ENCODE measurements around the gene CCDC183.

Gene CCDC183

DNA sequence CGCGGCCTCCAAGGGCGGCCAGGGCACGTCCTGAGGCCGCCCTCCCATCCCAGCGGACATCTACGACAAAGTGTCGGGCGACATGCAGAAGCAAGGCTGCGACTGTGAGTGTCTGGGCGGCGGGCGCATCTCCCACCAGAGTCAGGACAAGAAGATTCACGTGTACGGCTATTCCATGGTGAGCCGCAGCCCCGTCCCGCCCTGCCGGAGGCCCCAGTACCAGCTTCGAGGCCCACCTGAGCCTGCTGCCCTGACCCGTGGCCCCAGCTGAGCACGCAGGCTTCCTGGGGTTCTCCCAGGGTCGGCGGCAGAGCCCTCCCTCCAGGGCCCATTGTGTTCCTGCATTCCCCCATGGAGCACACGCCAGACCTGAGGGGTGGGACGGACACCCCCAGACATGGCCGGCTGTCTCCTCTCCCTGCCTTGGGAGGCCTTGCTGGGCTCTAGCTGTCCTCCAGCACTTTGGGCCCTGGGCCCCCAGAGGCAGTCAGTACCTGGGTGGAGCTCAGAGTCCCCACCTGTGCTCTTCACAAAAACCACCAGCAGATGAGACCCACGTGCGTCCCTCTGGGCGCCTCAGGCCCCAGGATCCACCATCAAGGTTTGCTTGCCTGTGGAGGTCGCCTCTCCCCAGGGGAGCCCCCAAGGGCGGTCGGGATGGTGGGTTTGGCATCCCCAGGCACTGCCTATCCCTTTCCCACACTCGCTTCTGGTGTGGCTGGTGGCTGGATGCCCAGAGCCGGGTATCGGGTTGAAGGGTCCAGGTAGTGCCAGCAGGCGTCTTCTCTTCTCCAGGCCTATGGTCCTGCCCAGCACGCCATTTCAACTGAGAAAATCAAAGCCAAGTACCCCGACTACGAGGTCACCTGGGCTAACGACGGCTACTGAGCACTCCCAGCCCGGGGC, 54.1 kb downstream of the CCDC183 start:
- no peak for DNase-seq (ENCODE audit: low read depth)

DNA sequence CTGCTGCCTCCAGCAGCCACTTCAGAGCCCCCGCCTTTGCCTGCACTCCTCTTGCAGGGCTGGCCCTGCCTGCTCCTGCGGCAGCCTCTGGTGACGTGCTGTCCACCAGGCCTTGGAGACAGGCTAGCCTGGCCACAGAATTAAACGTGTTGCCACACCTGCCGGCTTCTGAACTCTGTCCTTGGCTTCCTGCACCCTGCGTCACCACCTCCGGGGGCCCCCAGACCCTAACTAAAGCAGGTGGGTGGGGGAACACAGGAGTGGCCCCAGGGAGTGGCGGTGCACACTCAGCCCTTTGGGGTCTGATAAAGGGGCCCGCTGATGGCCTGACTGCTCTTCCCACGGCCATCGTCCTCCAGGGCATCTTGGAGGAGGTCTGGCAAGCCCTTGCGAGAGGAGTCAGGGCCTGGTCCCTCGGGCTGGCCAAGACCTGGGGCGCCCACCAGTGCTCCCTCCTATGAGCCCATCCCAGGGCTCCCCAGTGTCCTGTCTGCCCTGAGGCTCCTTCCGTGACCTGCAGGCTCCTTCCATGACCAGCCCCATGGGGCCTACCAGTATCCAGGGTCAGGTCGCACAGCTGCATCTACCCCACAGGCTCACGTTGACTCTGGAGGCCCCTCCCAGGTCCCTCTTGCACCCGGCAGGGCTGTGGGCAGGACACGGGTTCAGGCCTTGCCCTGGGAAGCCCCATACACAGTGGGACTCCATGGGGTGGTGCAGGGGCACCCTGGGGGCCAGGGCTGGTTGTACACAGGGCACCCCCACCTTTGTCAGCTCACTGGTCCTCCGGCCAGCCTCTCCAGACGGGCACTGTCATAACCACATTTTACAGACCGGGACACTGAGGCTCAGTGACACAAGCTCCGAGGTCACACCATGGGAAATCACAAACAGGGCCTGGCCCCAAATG, 55.0 kb downstream of the CCDC183 start:
- DNase-seq (ENCODE audit: low read depth) = no peak

DNA sequence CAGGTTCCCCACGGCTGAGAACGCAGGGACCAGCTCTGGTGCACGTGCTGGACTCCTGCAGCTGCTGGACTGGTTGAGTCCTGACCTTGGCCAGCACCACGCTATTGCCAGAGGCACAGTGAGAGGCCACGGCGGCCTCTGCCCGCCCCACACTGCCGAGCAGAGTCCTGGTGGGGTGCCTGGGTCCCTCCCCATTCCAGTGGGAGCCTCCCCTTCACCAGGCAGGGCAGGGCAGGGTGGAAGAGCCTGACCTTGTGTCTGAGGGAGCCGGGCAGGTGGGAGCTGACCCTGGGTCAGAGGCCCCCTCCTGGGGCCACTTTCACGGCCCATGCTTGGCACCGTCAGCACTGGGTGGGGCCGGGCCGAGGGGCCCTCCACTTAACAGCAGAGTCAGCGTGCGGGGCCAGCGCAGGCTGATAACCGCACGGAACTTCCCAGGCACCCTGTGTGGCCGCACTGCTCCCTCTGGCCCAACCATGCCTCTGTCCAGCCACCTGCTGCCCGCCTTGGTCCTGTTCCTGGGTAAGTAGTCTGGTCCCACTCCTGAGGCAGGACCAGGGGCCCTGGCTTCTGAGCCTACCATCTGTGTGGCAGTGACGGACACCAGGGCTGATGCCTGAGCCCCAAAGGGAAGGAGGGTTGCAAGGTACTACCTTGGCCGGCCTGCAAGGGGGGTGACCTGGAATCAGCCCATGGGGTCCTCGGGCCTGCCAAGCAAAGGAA, 56.0 kb downstream of the CCDC183 start, which contains the start of gene MAMDC4:
Gene MAMDC4, plus strand, starts transcription at position 406 of the 723 bp plus-strand sequence. Its CDS starts 71 bp downstream, at position 477.
- DNase-seq (ENCODE audit: low read depth) = no peak

DNA sequence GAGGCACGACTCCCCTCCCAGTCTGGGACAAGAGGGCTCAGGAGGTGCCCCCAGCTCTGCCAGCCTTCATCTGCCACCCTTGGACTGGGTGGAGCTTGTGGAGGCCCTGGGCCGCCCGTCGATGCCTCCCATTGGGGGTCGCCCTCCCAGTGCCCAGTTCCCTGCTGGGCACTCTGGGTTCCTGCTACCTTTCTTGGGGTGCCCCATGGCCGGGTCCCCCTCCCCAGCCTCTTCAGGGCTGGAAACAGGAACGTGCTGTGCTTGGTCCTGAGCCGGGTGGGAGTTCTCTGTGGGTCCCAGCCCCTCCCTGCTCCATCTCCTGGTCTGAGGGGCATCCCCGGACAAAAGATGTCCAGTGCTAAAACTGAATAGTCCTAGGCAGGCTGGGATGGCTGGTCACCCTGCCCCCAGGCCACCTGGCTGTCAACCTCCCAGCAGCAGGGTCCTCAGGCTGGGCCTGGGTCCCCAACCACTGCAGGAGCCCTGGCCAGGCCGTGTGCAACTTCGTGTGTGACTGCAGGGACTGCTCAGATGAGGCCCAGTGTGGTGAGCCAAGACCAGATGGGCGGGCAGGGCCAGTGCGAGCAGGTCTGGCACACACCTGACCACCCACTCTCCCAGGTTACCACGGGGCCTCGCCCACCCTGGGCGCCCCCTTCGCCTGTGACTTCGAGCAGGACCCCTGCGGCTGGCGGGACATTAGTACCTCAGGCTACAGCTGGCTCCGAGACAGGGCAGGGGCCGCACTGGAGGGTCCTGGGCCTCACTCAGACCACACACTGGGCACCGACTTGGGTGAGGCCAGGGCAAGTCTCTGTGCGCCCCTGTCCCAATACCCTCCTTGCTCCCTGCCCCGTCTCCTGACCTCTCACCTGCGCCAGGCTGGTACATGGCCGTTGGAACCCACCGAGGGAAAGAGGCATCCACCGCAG, 56.8 kb downstream of the CCDC183 start:
- no peak for DNase-seq (ENCODE audit: low read depth)

DNA sequence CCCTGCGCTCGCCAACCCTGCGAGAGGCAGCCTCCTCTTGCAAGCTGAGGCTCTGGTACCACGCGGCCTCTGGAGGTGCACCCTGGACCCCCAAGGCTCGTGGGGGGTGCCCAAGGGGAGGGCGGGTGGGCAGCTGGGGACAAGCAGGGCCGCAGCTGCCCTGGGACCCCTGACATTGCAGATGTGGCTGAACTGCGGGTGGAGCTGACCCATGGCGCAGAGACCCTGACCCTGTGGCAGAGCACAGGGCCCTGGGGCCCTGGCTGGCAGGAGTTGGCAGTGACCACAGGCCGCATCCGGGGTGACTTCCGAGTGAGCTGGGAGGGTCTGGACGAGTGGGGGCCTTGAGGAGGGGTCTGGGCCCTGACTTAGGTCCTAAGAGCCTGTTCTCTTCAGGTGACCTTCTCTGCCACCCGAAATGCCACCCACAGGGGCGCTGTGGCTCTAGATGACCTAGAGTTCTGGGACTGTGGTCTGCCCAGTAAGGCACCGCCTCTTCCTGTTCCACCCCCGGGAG, 57.5 kb downstream of the CCDC183 start:
- DNase-seq (ENCODE audit: low read depth) = no peak

DNA sequence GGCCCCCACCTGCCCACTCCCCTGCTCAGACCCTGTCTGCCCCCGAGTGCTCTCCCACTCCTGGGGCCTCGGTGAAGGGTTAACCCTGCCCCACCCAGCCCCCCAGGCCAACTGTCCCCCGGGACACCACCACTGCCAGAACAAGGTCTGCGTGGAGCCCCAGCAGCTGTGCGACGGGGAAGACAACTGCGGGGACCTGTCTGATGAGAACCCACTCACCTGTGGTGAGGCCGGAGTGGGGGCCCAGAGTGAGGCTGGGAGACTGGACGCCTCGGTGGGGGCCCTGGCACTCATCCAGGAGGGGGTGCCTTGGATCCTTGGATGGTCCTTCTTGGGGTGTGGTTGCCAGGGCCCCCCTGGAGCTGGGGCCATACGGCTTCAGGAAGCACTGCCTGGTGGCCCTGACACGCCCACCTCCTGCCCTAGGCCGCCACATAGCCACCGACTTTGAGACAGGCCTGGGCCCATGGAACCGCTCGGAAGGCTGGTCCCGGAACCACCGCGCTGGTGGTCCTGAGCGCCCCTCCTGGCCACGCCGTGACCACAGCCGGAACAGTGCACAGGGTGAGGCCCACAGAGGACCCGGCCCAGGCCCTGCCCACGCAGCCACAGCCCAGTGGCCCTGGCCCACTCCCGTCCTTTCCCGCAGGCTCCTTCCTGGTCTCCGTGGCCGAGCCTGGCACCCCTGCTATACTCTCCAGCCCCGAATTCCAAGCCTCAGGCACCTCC, 58.1 kb downstream of the CCDC183 start:
- DNase-seq (ENCODE audit: low read depth) = no peak

DNA sequence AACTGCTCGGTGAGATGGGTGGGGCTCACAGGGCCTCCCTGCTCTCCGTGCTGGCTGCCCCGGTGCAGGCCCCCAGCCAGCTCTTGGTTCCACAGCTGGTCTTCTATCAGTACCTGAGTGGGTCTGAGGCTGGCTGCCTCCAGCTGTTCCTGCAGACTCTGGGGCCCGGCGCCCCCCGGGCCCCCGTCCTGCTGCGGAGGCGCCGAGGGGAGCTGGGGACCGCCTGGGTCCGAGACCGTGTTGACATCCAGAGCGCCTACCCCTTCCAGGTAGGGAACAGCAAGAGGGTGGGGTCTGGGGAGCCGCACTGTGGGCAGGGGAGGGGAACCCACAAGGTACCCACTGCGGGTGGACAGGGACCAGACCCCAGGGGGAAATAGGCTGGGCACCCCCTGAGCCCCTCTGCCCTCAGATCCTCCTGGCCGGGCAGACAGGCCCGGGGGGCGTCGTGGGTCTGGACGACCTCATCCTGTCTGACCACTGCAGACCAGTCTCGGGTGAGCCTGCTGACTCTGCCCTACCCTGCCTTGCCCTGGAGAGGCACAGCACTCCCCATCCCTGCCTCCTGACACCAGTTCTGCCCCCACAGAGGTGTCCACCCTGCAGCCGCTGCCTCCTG, 58.8 kb downstream of the CCDC183 start:
- no peak for DNase-seq (ENCODE audit: low read depth)

DNA sequence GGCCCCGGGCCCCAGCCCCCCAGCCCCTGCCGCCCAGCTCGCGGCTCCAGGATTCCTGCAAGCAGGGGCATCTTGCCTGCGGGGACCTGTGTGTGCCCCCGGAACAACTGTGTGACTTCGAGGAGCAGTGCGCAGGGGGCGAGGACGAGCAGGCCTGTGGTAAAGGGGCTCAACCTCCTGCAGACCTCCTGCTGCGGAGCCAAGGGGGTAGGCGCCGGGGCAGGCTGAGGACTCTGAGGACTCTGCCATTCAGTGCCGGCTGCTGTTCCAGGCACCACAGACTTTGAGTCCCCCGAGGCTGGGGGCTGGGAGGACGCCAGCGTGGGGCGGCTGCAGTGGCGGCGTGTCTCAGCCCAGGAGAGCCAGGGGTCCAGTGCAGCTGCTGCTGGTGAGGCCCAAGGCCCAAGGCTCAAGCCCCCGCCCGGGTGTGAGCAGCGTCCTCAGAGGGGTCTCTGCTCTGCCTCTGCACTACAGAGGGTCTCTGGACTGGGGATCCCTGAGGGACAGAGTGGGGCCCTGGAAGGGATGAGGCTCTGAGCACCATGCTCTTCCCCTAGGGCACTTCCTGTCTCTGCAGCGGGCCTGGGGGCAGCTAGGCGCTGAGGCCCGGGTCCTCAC, 59.4 kb downstream of the CCDC183 start:
- DNase-seq (ENCODE audit: low read depth) = no peak

DNA sequence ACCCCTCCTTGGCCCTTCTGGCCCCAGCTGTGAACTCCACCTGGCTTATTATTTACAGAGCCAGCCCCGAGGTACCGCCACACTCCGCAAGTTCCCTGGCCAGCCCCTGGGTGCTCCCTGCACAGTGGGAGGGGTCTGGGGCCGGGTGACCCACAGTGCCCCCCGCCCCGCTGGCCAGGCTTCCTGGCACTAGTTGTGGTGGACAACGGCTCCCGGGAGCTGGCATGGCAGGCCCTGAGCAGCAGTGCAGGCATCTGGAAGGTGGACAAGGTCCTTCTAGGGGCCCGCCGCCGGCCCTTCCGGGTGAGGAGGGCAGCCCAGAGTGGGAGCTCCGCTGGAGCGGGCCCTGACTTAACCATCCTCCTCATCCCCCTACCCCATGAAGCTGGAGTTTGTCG, 59.9 kb downstream of the CCDC183 start:
- DNase-seq (ENCODE audit: low read depth) = no peak

DNA sequence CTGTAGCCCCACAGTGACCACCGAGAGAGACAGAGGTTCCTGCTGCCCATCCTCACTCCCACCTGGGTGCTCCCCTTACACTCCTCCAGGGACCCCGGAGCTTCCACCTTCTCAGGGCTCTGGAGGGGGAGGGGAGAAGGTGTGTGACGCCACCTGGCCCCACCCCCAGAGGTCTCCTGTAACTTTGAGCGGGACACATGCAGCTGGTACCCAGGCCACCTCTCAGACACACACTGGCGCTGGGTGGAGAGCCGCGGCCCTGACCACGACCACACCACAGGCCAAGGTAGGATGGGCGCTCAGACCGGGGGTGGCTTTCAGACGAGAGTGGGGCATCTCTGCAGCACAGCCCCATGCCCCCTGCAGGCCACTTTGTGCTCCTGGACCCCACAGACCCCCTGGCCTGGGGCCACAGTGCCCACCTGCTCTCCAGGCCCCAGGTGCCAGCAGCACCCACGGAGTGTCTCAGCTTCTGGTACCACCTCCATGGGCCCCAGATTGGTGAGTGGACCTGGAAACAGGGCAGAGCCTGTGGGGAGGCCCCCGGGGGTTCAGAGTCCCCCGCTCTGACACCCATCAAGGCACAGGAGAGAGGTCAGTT, 60.5 kb downstream of the CCDC183 start:
- DNase-seq (ENCODE audit: low read depth) = no peak

DNA sequence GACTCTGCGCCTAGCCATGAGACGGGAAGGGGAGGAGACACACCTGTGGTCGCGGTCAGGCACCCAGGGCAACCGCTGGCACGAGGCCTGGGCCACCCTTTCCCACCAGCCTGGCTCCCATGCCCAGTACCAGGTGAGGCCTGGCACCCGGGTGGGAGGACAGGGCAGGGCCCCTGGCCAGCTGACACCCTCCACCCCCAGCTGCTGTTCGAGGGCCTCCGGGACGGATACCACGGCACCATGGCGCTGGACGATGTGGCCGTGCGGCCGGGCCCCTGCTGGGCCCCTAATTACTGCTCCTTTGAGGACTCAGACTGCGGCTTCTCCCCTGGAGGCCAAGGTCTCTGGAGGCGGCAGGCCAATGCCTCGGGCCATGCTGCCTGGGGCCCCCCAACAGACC, 61.0 kb downstream of the CCDC183 start:
- DNase-seq (ENCODE audit: low read depth) = no peak
